A549 (cell line): Measurements from ENCODE around the gene GNG8. TPM values are rescaled to one million over a fixed set of nuclear protein-coding genes. Genes with fewer than 3 reads are reported as not detected.
A peak's percentile ranks its signal among the peaks of the same experiment; 100 is the strongest.

Experiments used
- ATAC-seq, 2 experiments: fragments of 200-7000 bp in 1 of 2; fragments of >200 bp in 1 of 2; cut with Nextera tagmentation in 1 of 2; cut with Tn5 transposase in 1 of 2; 3 replicates each; pipeline versions ENCODE4 v1.8.0 to v1.9.1; 2018 to 2020; ENCODE audit warnings: mild to moderate bottlenecking in 1 of 2, moderate library complexity in 1 of 2
- CTCF ChIA-PET: fragments of 300-600 bp; sonication (Branson Sonifier 250); formaldehyde crosslinking; extraction: SDS; loops from one replicate; lab custom pipeline; 2021; ENCODE audit warnings: antibody characterized with exemption, inconsistent platforms; lab: Yijun Ruan, JAX
- POLR2A ChIA-PET: fragments of 350-600 bp; formaldehyde crosslinking; extraction: SDS; loops from one replicate; lab custom pipeline; 2021; ENCODE audit warnings: antibody characterized with exemption, inconsistent platforms; lab: Yijun Ruan, JAX
- DNase-seq, 2 experiments: peaks; one replicate each; pipeline versions ENCODE4 v3.0.0 to v3.0.0-alpha.2; 2011 to 2016; ENCODE audit warnings: low read depth in 1 of 2, low spot score in 1 of 2
- FAIRE-seq: peaks from 2 replicates; lab custom pipeline; 2011; peaks lifted over from hg19 to GRCh38; lab: Jason Lieb, UNC
- H3K27ac ChIP-seq, 2 experiments: fragments of >200 bp; sonication (Bioruptor Twin); formaldehyde crosslinking; 3 replicates each; pipeline ENCODE4 v1.5.1; 2016 to 2017
- H3K4me1 ChIP-seq: fragments of >200 bp; sonication (Bioruptor Twin); formaldehyde crosslinking; 3 replicates; pipeline ENCODE4 v1.6.1; 2016
- H3K4me2 ChIP-seq: fragments of >200 bp; sonication (Bioruptor Twin); formaldehyde crosslinking; 3 replicates; pipeline ENCODE4 v1.6.1; 2016
- H3K4me3 ChIP-seq: fragments of >200 bp; sonication (Bioruptor Twin); formaldehyde crosslinking; 3 replicates; pipeline ENCODE4 v1.5.1; 2016
- H3K9me3 ChIP-seq: fragments of >200 bp; sonication (Bioruptor Twin); formaldehyde crosslinking; 3 replicates; pipeline ENCODE4 v1.6.1; 2016
- CBX2 ChIP-seq: fragments of 200-600 bp; sonication (generic); IDR thresholded peaks from 2 replicates; pipeline ENCODE4 v1.6.1; 2016; ENCODE audit warnings: low read depth, mild to moderate bottlenecking, borderline replicate concordance
- CBX8 ChIP-seq: fragments of 200-600 bp; sonication (generic); IDR thresholded peaks from 2 replicates; pipeline ENCODE4 v1.6.1; 2016
- EHMT2 ChIP-seq: fragments of 200-600 bp; sonication (generic); IDR thresholded peaks from 2 replicates; pipeline ENCODE4 v1.6.1; 2016; ENCODE audit warnings: antibody characterized with exemption, low read depth, mild to moderate bottlenecking, moderate library complexity
- HEYL ChIP-seq: fragments of 250-450 bp; sonication (Bioruptor Pico); IDR thresholded peaks from 2 replicates; pipeline ENCODE4 v1.8.0; 2021; ENCODE audit warnings: mild to moderate bottlenecking, moderate library complexity
- HOXB13 ChIP-seq: fragments of 250-450 bp; sonication (Bioruptor Pico); IDR thresholded peaks from 2 replicates; pipeline ENCODE4 v1.5.0; 2020; ENCODE audit warnings: low read depth, mild to moderate bottlenecking, moderate library complexity
- JUN ChIP-seq, 2 experiments: fragments of >200 bp; sonication (Bioruptor Twin); formaldehyde crosslinking; IDR thresholded peaks; 2 replicates in 1 of 2; 3 replicates in 1 of 2; pipeline ENCODE4 v1.6.1; 2016 to 2017
- MYC ChIP-seq: IDR thresholded peaks from 2 replicates; pipeline ENCODE4 v1.6.1; 2012; ENCODE audit warnings: mild to moderate bottlenecking, inconsistent platforms, low read length, improper control_type of control experiment, borderline replicate concordance
- NPAS2 ChIP-seq: fragments of 250-450 bp; sonication (Bioruptor Pico); IDR thresholded peaks from 2 replicates; pipeline ENCODE4 v1.8.0; 2022; ENCODE audit warnings: mild to moderate bottlenecking, moderate library complexity, borderline replicate concordance
- NR3C1 ChIP-seq: fragments of >200 bp; sonication (Bioruptor Twin); formaldehyde crosslinking; IDR thresholded peaks from 3 replicates; pipeline ENCODE4 v1.6.1; 2017
- POLR2A ChIP-seq: IDR thresholded peaks from 2 replicates; pipeline ENCODE4 v1.6.1; 2012; ENCODE audit warnings: mild to moderate bottlenecking, low read length
- RARB ChIP-seq: fragments of 250-450 bp; sonication (Bioruptor Pico); IDR thresholded peaks from 2 replicates; pipeline ENCODE4 v1.8.0; 2021; ENCODE audit warnings: mild to moderate bottlenecking, moderate library complexity
- RCOR1 ChIP-seq: fragments of 150-350 bp; IDR thresholded peaks from 2 replicates; pipeline ENCODE4 v1.6.1; 2014; ENCODE audit warnings: antibody characterized with exemption, low read length, low read depth
- RFX5 ChIP-seq: fragments of 450-650 bp; IDR thresholded peaks from 2 replicates; pipeline ENCODE4 v1.7.1; 2014; ENCODE audit warnings: antibody characterized with exemption, mild to moderate bottlenecking, moderate library complexity
- RNF2 ChIP-seq: fragments of 200-600 bp; sonication (generic); IDR thresholded peaks from 2 replicates; pipeline ENCODE4 v1.6.1; 2016; ENCODE audit warnings: low read depth, mild to moderate bottlenecking, antibody characterized with exemption, moderate library complexity, borderline replicate concordance
- TP53 ChIP-seq: fragments of 250-450 bp; sonication (Bioruptor Pico); IDR thresholded peaks from 2 replicates; pipeline ENCODE4 v1.5.0; 2021; ENCODE audit warnings: mild to moderate bottlenecking, moderate library complexity
- ZSCAN20 ChIP-seq: fragments of 250-450 bp; sonication (Bioruptor Pico); IDR thresholded peaks from 2 replicates; pipeline ENCODE4 v1.8.0; 2022; ENCODE audit warnings: mild to moderate bottlenecking, moderate library complexity
- WGBS: methylation state at CpG from one replicate; pipeline ENCODE4 v1.1.6; 2017; ENCODE audit errors: missing lambda C conversion rate; 5-methylcytosine and 5-hydroxymethylcytosine counted together
- polyA plus RNA-seq, 4 experiments: library from polyadenylated mRNA; depleted of rRNA in 3 of 4; stranded (reverse); fragments of >200 nt; fragmentation: RNase III in 1 of 4; extraction: RNeasy Plus Mini Kit Qiagen cat#74134 plus additional on column Dnase treatment in 1 of 4; gene quantifications; 2 replicates in 3 of 4; 3 replicates in 1 of 4; pipeline ENCODE4 v1.2.3, GENCODE V29; 2011 to 2017
- TF ChIP-seq, protein P1 (sequence below): IDR thresholded peaks from 2 replicates; pipeline ENCODE4 v1.6.1; 2012
- TF ChIP-seq, protein P2 (sequence below): fragments of >200 bp; sonication (Bioruptor Twin); formaldehyde crosslinking; IDR thresholded peaks from 2 replicates; pipeline ENCODE4 v1.6.1; 2016
- TF ChIP-seq, protein P3 (sequence below): fragments of 200-600 bp; sonication (generic); IDR thresholded peaks from 2 replicates; pipeline ENCODE4 v1.6.1; 2016; ENCODE audit warnings: antibody characterized with exemption, mild to moderate bottlenecking, moderate library complexity
- TF ChIP-seq, protein P4 (sequence below): fragments of 150-350 bp; IDR thresholded peaks from 2 replicates; pipeline ENCODE4 v1.6.1; 2014; ENCODE audit warnings: low read depth, mild to moderate bottlenecking, low read length

Gene GNG8
- polyA plus RNA-seq, 2 of the 4 experiments (the other 2 are of a cell fraction): not detected

DNA sequence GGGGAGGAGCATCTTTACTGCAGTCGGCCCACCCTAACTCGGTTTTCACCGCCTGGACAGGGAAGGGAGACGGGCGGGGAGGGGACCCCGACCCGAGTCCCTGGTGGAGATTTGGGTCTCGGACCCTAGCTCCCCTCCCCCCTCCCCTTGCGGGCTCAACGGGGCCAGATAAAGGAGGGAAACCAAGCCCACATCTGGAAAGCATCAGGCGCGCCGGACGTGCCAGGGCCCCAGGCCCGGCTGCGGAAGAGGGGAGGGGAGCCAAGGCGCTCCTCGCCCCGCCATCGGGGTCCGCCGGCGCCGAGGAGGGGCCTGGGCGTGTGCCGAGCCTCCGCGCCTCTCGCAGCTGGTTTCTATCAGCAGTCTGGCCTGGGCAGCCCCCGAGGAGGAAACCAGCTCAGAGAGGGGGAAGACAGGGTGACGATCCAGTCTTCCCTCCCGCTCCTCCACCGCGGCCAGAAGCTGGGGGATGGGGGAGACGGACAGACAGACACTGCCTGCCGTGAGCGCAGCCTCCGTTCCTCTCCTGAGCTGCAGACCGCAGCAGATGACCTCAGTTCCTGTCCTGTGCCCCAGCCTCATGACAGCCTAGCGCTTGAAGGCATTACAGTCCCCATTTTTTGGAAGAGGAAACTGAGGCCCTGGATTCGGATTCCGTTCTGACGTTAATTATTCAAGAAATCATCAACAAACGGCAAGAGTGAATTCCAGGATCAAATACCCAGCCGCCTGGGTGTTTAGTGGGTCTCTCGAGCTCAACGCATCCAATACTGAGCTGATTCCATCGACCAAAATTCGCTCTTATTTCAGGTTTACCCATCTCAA, 3.6 kb upstream of the GNG8 start:
- Histone ChIP-seq H3K4me3 (peak overlapping the region; percentile 55), H3K4me1 (peaks cover 17% of the 10 kb centered on the region), H3K4me2 (peak overlapping the region; percentile 99), H3K27ac (peak overlapping the region in 1 of 2 experiments; percentile 71; a peak in 3 of 6 replicates), H3K9me3 (no peaks in the 10 kb centered on the region)
- no peak for DNase-seq
- CTCF ChIA-PET: interaction anchor here (0.6 to 1.5 kb wide), 8 partner anchors 13 to 458 kb away, joined by 3 to 7 read pairs (median 4); no protein-coding TSS in a partner anchor
- 28% methylated on average over 39 of the region's 49 CpGs for WGBS
- POLR2A ChIA-PET: no interaction called here
- no peak for TF ChIP-seq CBX8
- no peak for TF ChIP-seq HEYL (CRISPR knock-in tag)
- TF ChIP-seq, protein P1, sequence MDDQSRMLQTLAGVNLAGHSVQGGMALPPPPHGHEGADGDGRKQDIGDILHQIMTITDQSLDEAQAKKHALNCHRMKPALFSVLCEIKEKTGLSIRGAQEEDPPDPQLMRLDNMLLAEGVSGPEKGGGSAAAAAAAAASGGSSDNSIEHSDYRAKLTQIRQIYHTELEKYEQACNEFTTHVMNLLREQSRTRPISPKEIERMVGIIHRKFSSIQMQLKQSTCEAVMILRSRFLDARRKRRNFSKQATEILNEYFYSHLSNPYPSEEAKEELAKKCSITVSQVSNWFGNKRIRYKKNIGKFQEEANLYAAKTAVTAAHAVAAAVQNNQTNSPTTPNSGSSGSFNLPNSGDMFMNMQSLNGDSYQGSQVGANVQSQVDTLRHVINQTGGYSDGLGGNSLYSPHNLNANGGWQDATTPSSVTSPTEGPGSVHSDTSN: no peak
- no peak for TF ChIP-seq ZSCAN20
- TF ChIP-seq, protein P2, sequence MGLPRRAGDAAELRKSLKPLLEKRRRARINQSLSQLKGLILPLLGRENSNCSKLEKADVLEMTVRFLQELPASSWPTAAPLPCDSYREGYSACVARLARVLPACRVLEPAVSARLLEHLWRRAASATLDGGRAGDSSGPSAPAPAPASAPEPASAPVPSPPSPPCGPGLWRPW: no peak
- no peak for TF ChIP-seq NR3C1
- TF ChIP-seq RFX5: no peak
- no peak for TF ChIP-seq CBX2
- TF ChIP-seq, protein P3, sequence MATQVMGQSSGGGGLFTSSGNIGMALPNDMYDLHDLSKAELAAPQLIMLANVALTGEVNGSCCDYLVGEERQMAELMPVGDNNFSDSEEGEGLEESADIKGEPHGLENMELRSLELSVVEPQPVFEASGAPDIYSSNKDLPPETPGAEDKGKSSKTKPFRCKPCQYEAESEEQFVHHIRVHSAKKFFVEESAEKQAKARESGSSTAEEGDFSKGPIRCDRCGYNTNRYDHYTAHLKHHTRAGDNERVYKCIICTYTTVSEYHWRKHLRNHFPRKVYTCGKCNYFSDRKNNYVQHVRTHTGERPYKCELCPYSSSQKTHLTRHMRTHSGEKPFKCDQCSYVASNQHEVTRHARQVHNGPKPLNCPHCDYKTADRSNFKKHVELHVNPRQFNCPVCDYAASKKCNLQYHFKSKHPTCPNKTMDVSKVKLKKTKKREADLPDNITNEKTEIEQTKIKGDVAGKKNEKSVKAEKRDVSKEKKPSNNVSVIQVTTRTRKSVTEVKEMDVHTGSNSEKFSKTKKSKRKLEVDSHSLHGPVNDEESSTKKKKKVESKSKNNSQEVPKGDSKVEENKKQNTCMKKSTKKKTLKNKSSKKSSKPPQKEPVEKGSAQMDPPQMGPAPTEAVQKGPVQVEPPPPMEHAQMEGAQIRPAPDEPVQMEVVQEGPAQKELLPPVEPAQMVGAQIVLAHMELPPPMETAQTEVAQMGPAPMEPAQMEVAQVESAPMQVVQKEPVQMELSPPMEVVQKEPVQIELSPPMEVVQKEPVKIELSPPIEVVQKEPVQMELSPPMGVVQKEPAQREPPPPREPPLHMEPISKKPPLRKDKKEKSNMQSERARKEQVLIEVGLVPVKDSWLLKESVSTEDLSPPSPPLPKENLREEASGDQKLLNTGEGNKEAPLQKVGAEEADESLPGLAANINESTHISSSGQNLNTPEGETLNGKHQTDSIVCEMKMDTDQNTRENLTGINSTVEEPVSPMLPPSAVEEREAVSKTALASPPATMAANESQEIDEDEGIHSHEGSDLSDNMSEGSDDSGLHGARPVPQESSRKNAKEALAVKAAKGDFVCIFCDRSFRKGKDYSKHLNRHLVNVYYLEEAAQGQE: no peak
- TF ChIP-seq TP53: no peak
- no peak for TF ChIP-seq HOXB13 (CRISPR knock-in tag)
- TF ChIP-seq JUN (IDR thresholded peaks at IDR 0.05): no peak
- TF ChIP-seq, protein P4, sequence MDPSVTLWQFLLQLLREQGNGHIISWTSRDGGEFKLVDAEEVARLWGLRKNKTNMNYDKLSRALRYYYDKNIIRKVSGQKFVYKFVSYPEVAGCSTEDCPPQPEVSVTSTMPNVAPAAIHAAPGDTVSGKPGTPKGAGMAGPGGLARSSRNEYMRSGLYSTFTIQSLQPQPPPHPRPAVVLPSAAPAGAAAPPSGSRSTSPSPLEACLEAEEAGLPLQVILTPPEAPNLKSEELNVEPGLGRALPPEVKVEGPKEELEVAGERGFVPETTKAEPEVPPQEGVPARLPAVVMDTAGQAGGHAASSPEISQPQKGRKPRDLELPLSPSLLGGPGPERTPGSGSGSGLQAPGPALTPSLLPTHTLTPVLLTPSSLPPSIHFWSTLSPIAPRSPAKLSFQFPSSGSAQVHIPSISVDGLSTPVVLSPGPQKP: no peak
- no peak for TF ChIP-seq RCOR1
- TF ChIP-seq MYC: no peak
- no peak for TF ChIP-seq EHMT2
- TF ChIP-seq RNF2: no peak; the same call in 1 of the 2 replicates
- TF ChIP-seq RARB: no peak
- FAIRE-seq: no peak
- ATAC-seq: peak; percentile 1 to 5; a peak in 3 of 6 replicates

DNA sequence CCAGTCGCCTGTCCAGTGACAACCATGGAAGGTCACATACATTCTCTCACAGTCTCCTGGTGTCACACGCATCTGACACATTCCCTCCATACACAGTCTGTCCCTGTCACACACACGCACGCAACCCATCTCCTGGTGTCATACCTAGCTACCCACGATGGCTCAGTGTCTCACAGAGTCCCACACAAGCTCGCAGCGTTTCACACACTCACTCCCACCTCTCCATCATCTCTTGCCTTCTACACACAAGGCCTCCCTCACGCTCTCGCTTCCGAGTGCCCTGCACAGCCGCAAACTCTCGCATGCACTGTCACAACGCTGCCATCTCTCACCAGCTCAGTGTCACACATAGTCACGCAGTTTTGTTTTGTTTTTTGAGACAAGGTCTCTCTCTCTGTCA, 1.2 kb upstream of the GNG8 start:
- Histone ChIP-seq H3K9me3 (no peaks in the 10 kb centered on the region), H3K27ac (no peak overlapping the region), H3K4me2 (no peak overlapping the region), H3K4me3 (no peak overlapping the region), H3K4me1 (peaks cover 25% of the 10 kb centered on the region)
- CTCF ChIA-PET: interaction anchor here (0.6 to 28.7 kb wide), 14 partner anchors 9 to 684 kb away, joined by 3 to 737 read pairs (median 4); partner anchors contain the start of genes CALM3 and DACT3
- ATAC-seq: no peak
- TF ChIP-seq NPAS2 (CRISPR knock-in tag) (no peak), RNF2 (no peak), POLR2A (no peak)
- no peak for DNase-seq
- FAIRE-seq: no peak
- 65% methylated on average over 14 of the region's 14 CpGs for WGBS
- POLR2A ChIA-PET: no interaction called here
